Hematopoietic multipotent progenitor cell treated with erythropoietin and hydrocortisone succinate and interleukin-3 and kit ligand, for 6 days (in vitro differentiated cells): ENCODE measurements around the gene GRHPR.
"Not testable (repeated sequence)": the region's sequence is repeated elsewhere in the genome, so short reads cannot be mapped to it uniquely, and the experiment has no call there.

Experiments
- DNase-seq: peaks from one replicate; pipeline ENCODE4 v3.0.0-alpha.2; 2015

The GRHPR gene

DNA sequence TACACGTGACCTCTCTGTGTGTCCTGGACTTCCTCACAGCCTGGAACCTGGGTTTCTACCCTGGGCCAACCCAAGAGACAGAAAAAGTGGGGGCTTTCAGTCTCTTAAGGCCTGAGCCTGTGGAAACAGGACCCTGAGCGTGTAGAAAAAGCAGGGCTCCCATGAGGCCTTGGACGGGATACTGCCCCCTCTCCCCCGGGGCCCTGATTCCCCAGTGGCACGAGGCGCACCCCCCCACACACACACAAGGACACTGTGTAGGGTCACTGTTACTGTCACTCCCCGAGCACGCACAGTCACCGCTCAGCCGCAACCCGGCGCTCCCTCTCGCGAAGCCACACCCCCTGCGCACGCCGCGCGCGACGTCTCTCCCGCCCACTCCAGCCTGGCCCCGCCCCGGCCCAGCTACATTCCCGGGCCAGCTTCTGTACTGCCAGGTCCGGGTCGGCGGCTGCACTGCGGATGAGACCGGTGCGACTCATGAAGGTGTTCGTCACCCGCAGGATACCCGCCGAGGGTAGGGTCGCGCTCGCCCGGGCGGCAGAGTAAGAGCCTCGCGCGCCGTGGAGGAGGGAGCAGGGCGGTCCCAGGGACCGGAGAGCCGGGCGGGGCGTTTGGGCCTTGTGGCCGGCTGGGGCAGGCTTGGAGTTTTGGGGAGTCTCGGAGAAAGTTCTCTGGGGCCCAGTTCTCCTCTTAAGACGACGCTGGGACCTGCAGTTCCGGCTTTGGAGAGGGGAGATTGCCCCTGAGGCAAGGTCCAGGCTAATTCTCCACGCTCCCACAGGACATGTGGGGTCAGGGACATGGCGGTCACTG lies at the start of gene GRHPR:
Gene GRHPR (plus strand): TSS at position 408 of the 816 bp plus-strand sequence. CDS start 55 bp downstream, at position 463.
- DNase-seq: peak; percentile 92

DNA sequence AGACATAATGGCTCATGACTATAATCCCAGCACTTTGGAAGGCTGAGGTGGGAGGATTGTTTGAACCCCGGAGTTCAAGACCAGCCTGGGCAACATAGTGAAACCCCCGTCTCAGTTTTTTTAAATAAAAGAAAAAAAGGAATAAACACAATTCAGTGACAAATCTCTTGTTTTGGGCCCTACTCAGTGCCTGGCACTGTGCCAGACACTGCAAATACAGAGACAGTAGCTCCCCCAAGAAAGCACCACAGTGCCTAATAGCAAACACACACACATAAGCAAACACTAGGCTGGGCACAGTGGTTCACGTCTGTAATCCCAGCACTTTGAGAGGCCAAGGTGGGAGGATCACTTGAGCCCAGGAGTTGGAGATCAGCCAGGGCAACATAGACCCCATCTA lies 49.7 kb upstream of the GRHPR start:
- DNase-seq: no peak

DNA sequence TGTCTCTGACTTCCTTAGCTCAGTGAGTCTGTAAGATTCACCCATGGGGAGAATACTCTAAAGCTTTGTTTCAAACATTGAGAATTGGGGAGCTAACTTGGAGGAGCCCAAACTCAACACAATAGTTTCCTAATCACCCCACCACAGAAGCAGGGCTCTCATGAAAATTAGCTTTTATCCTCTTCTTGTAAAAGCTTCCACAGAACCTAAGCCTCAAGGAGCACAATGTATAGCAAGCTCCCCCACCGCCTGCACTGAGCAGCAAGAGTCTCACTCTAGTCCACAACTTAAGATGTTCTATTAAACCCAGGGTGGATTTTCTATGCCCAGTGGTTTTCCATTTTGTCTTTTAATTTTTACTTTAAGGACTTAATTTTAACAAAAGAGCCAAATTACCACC lies 48.9 kb upstream of the GRHPR start:
- DNase-seq: no peak

DNA sequence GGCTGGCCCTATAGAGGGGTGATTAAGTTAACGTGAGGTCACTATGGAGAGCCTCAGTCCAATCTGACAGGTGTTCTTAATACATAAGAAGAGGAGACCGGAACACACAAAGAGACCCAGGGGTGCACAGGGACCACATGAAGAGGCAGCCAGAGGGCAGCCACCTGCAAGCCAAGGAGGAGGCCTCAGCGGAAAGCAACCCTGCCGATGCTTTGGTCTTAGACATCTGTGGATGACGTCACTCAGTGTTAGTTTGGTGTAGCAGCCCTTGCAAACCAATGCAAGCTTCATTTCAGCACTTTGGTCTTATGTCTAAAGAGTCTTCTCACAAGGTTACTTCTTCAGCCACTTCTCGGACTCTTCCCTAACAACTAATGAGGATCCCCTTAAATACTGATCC lies 47.6 kb upstream of the GRHPR start:
- DNase-seq: no peak

DNA sequence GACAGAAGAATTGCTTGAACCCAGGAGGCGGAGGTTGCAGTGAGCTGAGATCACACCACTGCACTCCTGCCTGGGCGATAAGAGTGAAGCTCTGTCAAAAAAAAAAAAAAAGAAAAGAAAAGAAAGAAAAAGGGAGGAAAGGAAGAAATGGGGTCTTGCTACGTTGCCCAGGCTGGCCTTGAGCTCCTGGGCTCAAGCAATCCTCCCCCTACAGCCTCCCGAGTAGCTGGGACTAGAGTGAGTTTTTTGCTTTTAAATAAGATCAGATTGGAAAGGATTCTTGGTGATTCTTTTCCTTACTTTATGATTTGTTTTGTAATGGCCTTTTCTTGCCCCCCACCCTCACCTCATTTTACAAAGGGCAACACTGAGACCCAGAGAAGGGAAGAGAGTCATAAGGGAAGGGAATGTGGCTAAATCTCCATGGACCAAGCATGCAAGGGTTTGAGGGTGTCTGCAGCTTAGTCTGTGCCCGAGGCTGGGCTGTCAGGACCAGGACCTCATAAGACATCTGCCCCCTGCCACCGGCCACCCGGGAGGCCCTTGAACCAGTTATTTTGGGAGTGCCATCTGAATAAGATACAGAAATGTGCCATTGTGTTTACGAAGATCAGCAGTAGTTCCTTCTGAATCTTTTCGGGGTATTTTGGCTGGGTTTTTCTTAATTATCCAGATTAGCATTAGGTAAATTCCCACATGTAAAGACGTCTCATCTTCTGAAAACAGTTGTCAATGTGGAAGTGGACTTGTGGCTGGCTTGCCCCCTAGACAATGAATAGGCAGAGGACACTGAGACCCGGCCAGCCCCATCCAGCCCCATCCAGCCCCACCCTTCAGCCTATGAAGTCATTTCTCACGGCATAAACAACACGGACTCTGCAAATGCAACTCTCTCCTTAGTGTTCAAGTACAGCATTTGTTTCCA lies 44.5 kb upstream of the GRHPR start:
- no peak for DNase-seq

DNA sequence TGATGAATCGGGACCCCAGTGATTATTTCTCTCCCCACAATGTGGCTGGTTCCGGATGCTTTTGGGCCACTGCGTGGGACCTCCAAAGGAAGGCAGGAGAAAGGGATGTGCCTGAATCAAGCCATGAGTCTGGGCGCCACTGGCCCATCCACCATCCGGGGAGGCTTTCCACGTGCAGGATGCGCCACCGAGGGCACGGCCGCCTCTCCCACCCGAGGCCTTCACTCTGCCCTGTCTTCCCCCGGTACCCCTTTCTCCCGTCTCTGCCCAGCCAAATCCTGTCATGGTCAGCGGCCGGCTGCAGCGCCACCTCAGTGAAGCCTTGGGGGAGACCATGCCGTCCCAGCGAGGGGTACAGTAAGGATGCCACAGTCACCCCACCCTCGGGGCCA lies 43.9 kb upstream of the GRHPR start:
- DNase-seq: no peak

DNA sequence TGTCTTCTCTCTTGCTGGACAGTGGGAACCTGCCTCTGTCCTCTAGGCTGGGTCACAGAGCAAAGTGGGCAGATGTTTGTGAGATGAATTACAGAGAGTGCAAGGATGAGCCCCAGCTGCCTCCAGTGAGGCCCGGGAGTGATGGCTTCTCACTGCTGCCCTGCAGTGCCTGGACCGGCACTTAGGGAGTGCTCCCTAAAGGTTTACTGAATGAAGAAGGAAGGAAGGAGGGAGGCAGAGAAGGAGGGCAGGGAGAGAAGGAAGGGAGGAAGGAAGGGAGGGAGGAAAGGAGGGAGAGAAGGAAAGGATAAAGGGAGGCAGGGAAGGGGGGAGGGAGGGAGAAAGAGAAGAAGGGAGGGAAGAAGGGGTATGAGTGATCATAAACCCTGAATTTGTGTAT lies 42.7 kb upstream of the GRHPR start:
- DNase-seq: no peak

DNA sequence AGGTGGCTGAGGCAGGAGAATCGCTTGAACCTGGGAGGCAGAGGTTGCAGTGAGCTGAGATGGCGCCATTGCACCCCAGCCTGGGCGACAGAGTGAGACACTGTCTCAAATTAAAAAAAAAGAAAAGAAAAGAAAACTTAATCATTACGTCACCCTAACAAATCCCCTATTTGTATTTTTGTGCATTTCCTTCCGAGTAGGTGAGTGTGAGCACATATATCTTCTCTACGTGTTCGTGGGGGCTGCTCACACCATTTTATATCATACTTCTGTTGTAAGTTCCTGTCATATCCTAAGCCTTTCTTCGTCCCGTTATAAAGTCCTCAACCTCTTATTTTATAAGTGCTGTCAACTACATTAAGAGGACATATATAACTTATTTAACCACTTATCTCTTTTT lies 41.9 kb upstream of the GRHPR start:
- DNase-seq: no peak

DNA sequence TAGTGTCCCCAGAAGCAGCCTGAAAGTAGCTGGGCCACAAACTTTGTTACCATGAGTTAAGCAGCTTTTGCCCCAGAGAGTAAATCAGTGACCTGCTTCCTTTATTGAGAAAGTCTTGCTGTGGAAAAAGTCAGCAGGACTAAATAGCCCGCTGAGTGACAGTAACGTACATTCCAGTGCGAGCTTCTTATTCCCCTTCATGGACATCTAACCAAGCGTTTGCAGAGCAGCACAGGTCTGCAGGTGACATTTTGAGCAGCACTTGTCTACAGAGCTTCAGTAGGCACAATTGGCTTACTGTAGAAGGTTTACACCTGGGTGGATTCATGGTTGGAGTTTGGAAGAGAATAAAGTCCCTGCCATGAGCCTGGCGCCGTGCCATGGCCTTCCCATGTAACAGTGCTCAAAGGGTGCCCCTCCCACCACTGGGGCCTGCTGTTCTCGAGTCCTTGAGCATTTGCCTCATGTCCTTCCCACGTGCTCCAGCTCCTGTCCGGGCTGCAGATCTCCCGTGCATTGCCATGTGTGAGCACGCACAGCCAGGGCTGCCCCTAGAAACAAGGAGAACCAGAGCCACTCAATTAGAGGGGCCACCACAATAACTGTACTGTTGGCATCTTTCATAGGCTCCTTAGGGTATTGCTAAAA lies 41.3 kb upstream of the GRHPR start:
- no peak for DNase-seq

DNA sequence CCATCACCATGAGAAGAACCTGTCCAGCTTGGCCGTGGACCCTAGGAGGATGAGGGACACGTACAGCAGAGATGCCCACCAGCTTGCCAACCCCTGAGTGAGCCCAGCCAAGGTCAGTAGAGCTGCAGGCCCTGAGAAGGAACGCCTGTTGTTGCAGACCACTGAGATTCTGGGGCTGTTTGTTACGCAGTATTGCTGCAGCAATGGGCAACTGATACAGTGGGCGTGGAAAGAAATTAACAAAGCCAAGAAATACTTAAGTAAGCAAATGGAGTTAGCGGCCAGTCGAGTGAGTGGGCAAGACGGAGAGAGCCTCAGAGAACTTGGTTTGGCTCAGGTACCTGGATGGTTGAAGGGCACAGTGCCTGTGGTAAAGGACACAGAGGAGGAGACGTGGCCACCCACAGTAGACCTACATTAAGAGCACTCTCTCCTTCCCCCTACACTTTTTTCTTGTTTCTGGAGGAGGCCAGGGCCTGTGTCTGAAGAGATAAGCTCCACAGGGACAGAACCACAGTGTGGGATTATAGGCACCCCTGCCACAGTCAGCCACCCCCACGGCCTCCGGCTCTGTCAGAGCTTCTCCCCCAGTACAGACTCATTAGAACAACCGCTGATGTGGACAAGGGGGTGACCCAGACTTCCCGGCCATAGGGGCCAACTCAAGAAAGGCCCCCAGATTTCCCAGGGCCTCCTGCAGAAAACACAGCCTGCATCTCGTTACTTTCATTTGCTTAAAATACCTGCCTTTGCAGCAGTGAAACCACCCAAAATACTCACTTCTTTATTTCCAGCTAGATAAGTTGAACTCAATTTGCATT lies 40.1 kb upstream of the GRHPR start:
- DNase-seq: no peak

DNA sequence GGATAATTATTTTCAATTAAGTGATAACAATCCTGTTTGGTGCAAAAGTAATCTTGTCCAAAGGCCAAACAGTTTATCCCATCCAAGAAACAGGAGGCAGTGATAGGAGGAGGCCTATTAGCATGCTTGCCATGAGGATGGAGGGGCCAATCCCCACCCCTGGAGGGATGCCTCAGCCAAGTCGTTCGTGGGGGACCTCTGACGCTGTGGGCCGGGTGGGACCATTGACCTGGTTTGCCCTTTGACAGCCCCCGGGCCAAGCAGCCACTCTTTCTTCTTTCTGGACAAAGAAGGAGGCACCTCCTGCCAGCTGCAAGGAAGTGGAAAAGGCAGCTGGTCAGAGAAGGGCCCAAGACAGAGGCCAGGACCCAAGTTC lies 39.5 kb upstream of the GRHPR start:
- no peak for DNase-seq

DNA sequence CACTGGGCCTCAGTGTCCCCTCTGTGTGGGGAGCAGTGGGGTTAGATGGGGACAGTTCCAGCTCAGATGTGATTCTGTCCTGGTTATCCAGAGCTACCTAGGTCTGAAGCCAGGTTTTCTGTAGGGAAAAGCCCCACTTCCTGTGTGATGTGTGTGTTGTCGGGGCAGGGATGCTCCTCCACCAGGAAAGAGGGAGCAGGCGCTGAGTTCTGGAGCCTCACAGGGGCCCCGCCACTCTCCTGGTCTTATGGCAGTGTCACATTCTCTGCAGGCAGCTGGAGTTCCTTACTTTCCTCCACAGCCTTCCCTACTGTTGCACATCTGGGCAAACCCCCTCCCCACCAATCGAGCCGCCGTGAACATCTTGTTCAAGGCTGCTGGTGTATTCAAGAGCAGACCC lies 39.1 kb upstream of the GRHPR start:
- no peak for DNase-seq

DNA sequence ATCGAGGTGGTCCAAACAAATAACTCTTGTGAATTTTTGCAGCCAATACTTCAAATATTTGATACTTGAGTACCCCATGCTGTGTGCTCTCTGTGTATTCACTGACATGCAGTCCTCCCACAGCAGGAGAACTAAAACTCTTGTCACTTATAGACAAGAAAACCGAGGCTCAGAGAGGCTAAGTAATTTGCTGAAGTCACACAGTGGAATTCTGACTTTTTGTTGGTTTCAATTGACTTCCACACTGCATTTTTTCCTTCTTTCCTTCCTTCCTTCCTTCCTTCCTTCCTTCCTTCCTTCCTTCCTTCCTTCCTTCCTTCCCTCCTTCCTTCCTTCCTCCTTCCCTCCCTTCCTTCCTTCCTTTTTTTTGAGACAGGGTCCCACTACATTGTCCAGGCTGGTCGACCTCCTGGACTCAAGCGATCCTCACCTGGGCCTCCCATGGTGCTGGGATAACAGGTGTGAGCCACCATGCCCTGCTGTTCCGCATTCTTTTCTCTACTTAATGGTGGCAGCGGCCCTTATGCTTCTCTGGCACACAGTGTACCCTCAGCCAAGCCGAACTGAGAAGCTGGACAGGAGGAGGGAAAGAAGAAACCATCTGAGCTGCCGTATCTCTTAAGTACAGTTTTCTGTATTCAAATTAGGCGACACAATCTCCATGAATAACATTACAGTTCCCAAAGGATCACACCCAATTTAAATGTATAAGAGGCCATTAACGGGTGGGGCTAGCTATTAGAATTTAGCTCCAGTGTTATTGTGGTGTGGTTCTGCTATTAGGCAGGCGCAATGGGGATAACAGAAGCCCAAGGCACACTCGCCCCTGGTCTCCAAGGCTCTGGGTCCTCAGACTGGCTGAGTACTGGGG lies 38.4 kb upstream of the GRHPR start:
- no peak for DNase-seq

DNA sequence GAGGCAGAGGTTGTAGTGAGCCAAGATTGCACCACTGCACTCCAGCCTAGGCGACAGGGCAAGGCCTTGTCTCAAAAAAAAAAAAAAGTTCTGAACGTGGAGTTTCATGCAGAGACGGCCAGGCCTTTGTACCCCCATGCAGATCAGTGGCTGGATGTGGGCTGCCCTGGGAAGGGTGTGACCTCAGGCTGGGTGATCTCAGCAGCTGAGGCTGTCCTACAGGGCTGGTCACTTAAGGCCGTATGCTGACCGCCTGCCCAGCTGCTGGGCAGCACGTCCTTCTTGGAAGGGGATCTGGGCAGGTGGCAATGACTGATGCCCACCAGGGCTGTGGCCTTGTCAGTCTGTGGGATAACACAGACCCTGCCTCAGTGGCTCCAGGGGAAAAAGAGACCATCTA lies 37.2 kb upstream of the GRHPR start:
- DNase-seq: no peak

DNA sequence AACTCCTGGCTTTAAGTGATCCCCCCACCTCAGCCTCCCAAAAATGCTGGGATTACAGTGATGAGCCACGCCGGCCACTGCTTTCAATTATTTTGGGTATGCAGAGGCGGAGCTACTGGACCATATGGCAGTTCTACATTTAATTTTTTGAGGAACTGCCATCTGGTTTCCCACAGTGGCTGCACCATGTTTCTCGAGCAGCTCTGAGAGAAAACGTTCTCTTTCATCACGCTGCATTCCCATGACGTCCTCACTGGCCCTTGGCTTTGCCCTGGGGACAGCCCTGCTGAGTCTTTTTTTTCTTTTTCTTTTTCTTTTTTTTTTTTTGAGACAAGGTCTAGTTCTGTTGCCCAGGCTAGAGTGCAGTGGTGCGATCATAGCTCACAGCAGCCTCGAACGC lies 35.5 kb upstream of the GRHPR start:
- no peak for DNase-seq

DNA sequence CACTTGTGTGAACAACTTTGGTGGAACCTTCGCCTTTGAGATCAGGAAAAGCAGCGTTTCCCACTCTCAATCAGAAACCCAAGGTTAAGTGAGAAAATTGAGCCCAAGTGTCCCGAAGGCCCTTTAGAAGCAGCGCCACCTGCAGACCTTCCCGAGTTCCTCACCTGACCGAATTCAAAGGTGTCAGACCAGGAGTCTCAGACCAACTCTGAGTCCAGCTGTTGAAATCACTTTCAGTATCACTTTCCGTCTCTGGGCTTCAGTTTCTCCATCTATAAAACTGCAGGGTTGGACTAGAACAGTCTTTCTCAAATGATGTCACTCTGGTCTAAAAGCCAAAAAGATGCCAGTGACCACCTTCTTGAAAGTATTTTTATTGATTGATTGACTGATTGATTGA lies 31.7 kb upstream of the GRHPR start:
- peak; percentile 60 for DNase-seq

DNA sequence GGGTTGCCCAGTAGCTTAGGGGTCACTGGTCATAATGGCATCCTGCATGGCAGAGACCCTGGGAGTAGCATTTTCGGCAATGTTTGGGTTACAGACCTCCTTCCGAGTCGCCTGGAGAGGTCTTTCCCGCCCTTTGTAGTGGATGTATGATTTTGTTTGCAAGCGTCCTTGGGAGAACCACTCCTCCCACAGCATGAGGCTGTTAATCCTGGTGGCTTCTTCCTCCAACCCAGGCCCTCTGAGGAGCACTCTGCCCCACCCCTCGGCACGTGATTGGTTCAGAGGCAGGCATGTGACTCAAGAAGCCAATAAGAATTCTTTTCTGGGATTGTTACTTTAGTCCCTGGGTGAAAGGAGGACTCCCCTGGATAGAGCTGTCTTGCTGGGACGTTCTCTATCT lies 30.2 kb upstream of the GRHPR start:
- DNase-seq: no peak

DNA sequence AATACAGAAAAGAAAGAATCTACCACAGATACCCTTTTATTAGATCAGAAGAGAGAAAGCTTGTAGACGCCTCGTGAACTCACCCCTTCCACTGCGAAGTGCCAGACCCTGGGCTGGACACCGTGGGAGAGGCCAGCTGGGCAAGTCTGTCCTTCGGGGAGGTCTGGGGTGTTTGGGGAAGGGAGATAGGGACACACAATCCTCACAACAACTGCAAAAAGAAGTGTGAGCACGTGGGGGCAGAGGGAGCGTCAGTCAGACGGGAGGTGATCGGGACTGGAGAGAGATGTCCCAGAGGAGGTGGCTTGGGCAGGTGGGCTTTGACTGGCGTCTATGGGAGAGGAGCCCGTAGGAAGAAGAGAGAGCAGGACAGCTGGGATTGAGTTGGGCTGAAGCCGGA lies 27.3 kb upstream of the GRHPR start:
- DNase-seq: no peak

DNA sequence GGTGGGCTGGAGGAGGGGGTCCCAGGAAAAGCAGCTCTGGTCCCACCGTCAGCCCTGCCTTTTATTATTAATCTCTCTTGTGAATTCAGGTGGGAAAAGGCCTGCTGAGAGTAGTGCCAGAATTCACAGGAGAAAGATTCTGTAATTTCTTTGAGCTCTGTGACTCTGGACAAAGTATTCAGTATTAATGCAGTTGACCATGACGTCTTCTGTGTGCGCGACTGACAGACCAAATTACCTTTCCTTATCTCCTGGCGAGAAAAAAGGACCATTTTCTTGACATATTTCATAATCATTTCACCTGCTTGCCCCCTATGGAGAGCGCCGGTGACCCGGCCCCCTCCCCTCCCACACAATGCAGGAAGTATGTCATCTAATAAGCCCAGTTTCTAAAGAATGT lies 26.8 kb upstream of the GRHPR start:
- DNase-seq: no peak

DNA sequence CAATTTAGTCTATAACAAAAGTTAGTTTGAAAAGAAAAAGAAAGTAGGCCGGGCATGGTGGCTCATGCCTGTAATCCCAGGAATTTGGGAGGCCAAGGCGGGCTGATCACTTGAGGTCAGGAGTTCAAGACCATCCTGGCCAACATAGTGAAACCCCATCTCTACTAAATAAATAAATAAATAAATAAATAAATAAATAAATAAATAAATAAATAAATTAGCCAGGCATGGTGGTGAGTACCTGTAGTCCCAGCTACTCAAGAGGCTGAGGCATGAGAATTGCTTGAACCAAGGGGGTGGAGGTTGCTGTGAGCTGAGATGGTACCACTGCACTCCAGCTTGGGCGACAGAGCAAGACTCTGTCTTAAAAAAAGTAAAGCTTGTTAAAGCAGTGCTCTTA lies 24.5 kb upstream of the GRHPR start:
- DNase-seq: not testable (repeated sequence)

DNA sequence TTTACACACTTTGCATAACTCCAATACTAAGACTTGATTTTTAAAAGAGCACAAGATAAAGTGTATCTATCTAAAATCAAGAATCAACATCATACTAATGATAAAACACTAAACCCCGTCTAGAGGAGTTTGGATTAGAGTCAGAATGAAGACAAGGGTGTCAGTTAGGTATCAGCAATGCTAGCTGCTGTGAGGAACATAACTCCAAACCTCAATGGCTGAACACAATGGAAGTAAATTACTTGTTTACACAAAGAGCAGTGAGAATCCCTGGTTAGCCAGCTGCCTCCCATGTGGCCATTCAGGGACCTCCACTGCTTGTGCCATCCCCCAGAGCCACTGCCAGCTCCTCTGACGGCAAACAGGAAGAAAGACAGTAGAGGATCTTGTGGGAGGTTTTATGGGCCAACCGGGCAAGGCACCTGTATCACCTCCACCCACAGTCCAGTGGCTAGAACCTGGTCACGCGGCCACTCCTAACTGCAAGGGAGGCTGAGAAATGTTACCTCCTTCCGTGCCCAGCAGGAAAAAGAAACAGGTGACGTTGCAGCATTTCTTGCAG lies 24.0 kb upstream of the GRHPR start:
- no peak for DNase-seq
